GM19397 (cell line): ENCODE measurements around the gene NOL6.
"Not testable (repeated sequence)": the region's sequence is repeated elsewhere in the genome, so short reads cannot be mapped to it uniquely, and the experiment has no call there.

ENCODE experiments used
- ATAC-seq: cut with Tn5 transposase; IDR thresholded peaks from one replicate; pipeline ENCODE4 v1.9.1; 2021; ENCODE audit warnings: mild to moderate bottlenecking, moderate library complexity; ENCODE audit not compliant: unreplicated experiment

The NOL6 gene

GRCh38 chr9:33436445-33436844 lies 37.3 kb downstream of the NOL6 start:
- no peak for ATAC-seq

DNA sequence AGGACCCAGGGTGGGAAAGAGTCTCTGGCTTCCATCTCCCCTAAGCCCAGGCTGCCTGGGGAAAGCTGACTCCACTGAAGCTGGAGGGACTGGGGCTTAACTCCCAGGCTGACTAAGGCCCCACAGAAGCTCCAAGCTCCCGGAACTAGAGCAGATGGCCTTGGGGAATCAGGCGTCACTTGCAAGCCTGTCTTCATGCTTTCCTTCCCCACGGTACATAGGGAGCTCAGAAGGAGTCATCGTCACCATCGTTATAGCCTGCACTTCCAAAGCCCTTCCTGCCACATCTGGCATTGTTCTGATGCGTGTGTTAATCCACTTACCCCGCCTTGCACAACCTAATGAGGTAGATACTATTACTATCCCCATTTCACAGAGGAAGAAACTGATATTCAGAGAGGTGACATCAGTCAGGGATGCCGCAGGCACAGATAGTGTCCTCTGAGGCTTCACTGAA lies 37.9 kb downstream of the NOL6 start:
- no peak for ATAC-seq

GRCh38 chr9:33434317-33435105 lies 39.2 kb downstream of the NOL6 start:
- ATAC-seq = no peak

DNA sequence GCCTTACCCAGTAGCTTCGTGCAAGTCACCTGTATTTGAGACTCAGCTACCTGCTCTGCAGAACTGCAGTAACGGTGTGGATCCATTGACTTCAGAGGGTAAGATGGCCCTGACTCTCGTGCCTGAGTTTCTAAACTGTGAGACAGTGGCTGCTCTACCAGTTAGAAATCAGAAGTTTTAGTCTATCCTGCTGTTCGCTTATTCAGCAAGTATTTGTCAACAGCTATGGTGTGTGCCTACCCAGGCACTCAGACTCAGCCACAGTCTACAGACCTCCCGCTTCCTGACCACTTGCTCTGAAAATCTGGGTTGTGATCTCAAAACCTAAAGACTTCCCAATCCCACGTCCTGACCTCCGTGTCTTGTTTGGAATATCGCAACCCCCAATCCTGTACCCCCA lies 39.9 kb downstream of the NOL6 start:
- no peak for ATAC-seq

- no peak for ATAC-seq
These were observed 42.3 kb downstream of the NOL6 start for GRCh38 chr9:33431420-33431819.

DNA sequence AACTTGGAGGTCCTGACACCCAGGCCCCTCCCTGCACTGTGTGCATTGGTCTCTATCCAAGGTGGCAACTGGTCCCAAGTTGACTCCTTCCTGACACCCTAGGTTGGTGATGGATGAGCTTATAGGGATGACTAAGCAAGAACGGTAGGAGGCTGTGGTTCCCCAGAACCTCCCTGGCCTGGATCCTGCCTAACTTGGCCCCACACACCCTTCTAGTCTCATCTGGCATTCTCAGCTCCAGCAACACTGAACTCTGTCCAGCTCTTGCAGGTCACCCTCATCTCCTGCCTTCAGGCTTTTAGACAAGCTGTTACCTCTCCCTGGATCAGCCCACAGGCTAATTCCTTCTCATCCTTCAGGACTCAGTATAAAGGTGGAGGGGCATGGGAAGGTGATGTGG lies 42.8 kb downstream of the NOL6 start:
- no peak for ATAC-seq

DNA sequence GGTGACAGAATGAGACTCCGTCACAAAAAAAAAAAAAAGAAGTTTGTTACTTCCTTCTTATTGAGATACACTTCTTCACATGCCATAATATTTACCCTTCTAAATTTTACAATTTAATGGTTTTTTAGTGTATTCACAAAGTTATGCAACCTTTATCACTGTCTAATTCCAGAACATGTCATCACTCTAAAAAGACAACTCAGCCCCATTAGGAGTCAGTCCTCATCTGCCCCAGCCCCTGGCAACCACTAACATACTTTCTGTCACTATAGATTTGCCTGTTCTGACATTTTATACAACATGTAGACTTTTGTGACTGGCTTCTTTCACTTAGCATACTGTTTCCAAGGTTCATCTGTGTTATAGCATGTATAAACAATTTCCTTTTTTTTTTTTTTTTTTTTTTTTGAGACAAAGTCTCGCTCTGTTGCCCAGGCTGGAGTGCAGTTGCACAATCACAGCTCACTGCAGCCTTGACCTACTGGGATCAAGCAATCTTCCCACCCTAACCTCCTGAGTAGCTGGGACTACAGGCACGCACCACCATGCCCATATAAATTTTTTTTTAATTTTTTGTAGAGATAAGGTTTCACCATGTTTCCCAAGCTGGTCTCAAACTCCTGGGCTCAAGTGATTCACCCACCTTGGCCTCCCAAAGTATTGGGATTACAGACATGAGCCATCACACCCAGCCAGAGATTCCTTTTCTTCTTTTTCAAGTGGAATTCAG lies 44.3 kb downstream of the NOL6 start:
- ATAC-seq = no peak

DNA sequence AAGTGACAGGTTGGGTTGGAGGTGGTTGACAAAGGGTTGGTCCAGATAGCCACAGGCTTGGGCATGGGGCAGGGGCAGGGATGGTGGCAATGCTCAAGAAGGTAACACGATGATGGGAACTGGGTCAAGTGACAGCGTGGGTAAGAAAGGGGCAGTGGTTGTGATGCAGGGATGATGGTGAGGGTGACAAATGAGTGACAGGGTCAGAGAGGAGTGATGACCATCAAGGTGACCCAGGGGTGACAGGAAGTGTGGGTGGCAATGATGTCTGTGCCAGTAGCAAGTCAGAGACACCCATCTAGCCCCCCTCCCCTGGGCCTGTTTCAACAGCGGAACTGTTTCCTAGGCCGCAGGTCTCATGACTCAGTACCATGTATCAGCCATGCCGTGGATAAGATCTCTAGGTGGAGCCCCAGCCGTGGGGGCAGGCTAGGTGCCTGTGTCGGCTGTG lies 46.9 kb downstream of the NOL6 start:
- ATAC-seq = no peak

DNA sequence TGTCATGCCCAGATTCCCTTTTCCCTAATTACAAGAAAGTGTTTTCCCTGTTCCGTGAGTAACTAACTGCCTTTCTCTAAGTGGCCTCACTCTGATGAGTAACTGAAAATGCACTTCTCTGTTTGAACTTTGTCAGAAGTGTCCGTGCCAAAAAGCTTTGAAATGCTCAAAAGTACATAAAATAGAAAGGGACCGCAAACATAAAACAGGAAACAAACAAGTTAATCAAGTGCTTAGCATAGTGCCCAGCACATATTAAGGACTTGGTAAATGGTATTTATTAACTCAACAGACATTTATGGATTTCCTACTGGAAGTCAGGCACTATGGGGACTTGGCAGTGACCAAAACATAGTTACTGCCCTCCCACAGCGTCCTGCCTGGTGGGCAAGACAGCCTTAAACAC lies 48.6 kb downstream of the NOL6 start:
- no peak for ATAC-seq

DNA sequence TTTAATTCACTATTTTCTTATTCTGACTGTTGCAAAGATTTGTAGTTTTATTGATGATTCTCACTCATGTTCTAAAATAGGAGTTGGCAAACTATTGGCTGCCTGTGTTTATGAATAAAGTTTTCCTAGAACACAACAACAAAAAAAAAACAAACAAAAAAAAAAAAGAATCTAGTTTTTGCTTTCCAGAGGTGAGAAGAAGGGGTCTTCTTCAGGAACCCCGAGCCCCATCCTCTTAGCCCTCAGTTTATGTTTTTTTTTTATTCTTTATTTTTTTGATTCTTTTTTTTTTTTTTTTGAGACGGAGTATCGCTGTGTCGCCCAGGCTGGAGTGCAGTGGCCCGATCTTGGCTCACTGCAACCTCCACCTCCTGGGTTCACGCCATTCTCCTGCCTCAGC lies 49.2 kb downstream of the NOL6 start:
- not testable (repeated sequence) for ATAC-seq

GRCh38 chr9:33424043-33424442 lies 49.7 kb downstream of the NOL6 start:
- not testable (repeated sequence) for ATAC-seq

DNA sequence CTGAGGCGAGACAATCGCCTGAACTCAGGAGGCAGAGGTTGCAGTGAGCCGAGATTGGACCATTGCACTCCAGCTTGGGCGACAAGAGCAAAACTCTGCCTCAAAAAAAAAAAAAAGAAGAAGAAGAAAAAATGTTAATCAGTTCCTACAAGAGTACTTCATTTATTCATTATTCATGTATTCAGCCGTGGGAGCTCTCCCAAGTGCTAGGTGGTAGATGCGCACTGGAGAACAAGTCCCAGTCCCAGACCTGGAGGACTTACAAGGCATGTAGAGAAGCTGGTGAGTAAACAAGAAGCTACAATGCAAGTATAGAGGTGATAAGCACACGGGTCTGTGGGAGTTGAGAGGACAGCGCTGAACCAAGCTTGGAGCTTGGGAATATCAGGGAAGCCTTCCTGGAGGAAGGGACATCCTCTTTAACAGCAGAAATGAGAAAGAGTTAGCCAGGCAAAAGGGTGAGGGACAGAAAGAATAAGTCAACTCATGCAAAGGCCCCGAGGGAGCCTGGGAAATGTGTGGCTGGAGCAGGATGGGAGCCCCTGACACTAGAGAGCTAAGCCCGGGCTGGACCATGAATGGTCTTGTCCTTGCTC lies 53.9 kb downstream of the NOL6 start:
- ATAC-seq = no peak

DNA sequence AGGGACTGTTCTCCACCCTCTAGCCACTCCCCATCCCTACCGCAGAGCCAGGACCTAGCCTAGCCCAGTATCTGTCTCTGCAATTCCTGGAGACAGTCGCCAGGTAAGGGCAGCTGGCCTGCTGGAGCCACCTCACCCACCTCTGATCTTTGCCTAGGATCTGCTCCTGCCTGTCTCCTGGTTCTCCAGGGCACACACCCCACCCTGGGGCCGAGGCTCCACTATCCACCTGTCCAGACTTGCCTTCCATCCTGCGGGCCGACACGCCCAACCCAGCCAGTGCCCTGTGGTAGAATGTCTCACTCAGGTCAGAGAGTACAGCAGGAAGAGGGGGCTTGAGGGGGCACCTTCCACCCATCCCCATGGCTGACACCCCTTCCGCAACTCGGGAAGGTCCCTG lies 55.6 kb downstream of the NOL6 start:
- ATAC-seq = no peak

GRCh38 chr9:33416996-33417395 lies 56.7 kb downstream of the NOL6 start:
- no peak for ATAC-seq

GRCh38 chr9:33415501-33416038 lies 58.2 kb downstream of the NOL6 start:
- ATAC-seq = no peak

- no peak for ATAC-seq
These were observed 58.7 kb downstream of the NOL6 start for GRCh38 chr9:33414889-33415500.

- no peak for ATAC-seq
These were observed 59.5 kb downstream of the NOL6 start for GRCh38 chr9:33414268-33414667.
